ENCODE data around the gene TECTA.

TECTA gene

GRCh38 chr11:121127809-121128208 lies 26.8 kb downstream of the TECTA start:
- peaks cover 6% of the 10 kb centered on the region for H3K27me3 ChIP-seq (ENCODE audit: insufficient read depth, poor library complexity, severe bottlenecking)
- TF ChIP-seq REST (IDR thresholded peaks at IDR 0.05; ENCODE audit: insufficient replicate concordance, low read depth): no peak
- no peak for TF ChIP-seq CTCF (IDR thresholded peaks at IDR 0.05; ENCODE audit: insufficient read depth, low read length)
- no peak for TF ChIP-seq GABPA (IDR thresholded peaks at IDR 0.05; ENCODE audit: low read depth)
- TF ChIP-seq SPI1 (IDR thresholded peaks at IDR 0.05; ENCODE audit: borderline replicate concordance, low read depth): no peak
- no peak for TF ChIP-seq POLR2AphosphoS5 (IDR thresholded peaks at IDR 0.05; ENCODE audit: low read depth)
- H3K4me3 ChIP-seq (replicated peaks; ENCODE audit: insufficient read depth, low read length): no peak overlapping the region
- H3K27ac ChIP-seq (replicated peaks): no peak overlapping the region
- DNase-seq (ENCODE audit: low read depth in 1 of 2, low spot score in 1 of 2): no peak

- no peak for DNase-seq (ENCODE audit: low read depth in 1 of 2, low spot score in 1 of 2)
- H3K27ac ChIP-seq (replicated peaks): no peak overlapping the region
- TF ChIP-seq SPI1 (IDR thresholded peaks at IDR 0.05; ENCODE audit: borderline replicate concordance, low read depth) (no peak), POLR2AphosphoS5 (IDR thresholded peaks at IDR 0.05; ENCODE audit: low read depth) (no peak), CTCF (IDR thresholded peaks at IDR 0.05; ENCODE audit: insufficient read depth, low read length) (no peak)
- no peak overlapping the region for H3K4me3 ChIP-seq (replicated peaks; ENCODE audit: insufficient read depth, low read length)
- no peaks in the 10 kb centered on the region for H3K27me3 ChIP-seq (ENCODE audit: insufficient read depth, poor library complexity, severe bottlenecking)
Observed at GRCh38 chr11:121129362-121130340, 28.6 kb downstream of the TECTA start.

- no peaks in the 10 kb centered on the region for H3K27me3 ChIP-seq (ENCODE audit: insufficient read depth, poor library complexity, severe bottlenecking)
- TF ChIP-seq SPI1 (IDR thresholded peaks at IDR 0.05; ENCODE audit: borderline replicate concordance, low read depth) (no peak), POLR2AphosphoS5 (IDR thresholded peaks at IDR 0.05; ENCODE audit: low read depth) (no peak), REST (IDR thresholded peaks at IDR 0.05; ENCODE audit: insufficient replicate concordance, low read depth) (no peak), CTCF (IDR thresholded peaks at IDR 0.05; ENCODE audit: insufficient read depth, low read length) (no peak)
- H3K4me3 ChIP-seq (replicated peaks; ENCODE audit: insufficient read depth, low read length): no peak overlapping the region
- no peak overlapping the region for H3K27ac ChIP-seq (replicated peaks)
- DNase-seq (ENCODE audit: low read depth in 1 of 2, low spot score in 1 of 2): no peak
Observed at GRCh38 chr11:121131656-121132055, 30.6 kb downstream of the TECTA start.

Data from HL-60 (cell line).